Liver (tissue), 3 donors: ENCODE data around the gene MAP1S.

Source experiments
- CTCF ChIP-seq: fragments of 150-350 bp; IDR thresholded peaks from 2 replicates; pipeline ENCODE4 v1.5.1; 2017; ENCODE audit warnings: improper control_type of control experiment, low read depth, low read length; ENCODE audit not compliant: missing input control
- GABPA ChIP-seq, 2 donors: IDR thresholded peaks in 1 of 2; conservative IDR thresholded peaks in 1 of 2; 2 replicates each; pipeline ENCODE4 v1.6.1; 2016; ENCODE audit warnings: antibody characterized with exemption in 2 of 2, mild to moderate bottlenecking in 1 of 2, moderate library complexity in 1 of 2
- HNF4G ChIP-seq: IDR thresholded peaks from 2 replicates; pipeline ENCODE4 v1.6.1; 2016; ENCODE audit warnings: antibody characterized with exemption
- JUND ChIP-seq, 2 donors: IDR thresholded peaks; 2 replicates each; pipeline ENCODE4 v1.6.1; 2016; ENCODE audit warnings: antibody characterized with exemption in 2 of 2
- MAX ChIP-seq: IDR thresholded peaks from 2 replicates; pipeline ENCODE4 v1.6.1; 2016; ENCODE audit warnings: antibody characterized with exemption
- RAD21 ChIP-seq, 2 donors: IDR thresholded peaks; 2 replicates each; pipeline ENCODE4 v1.6.1; 2016; ENCODE audit warnings: antibody characterized with exemption in 2 of 2, mild to moderate bottlenecking in 2 of 2
- RXRA ChIP-seq, 2 donors: IDR thresholded peaks; 2 replicates each; pipeline ENCODE4 v1.6.1; 2017 to 2018; ENCODE audit warnings: antibody characterized with exemption in 2 of 2, mild to moderate bottlenecking in 1 of 2
- SP1 ChIP-seq: IDR thresholded peaks from 2 replicates; pipeline ENCODE4 v1.6.1; 2018; ENCODE audit warnings: antibody characterized with exemption, mild to moderate bottlenecking
- TAF1 ChIP-seq: conservative IDR thresholded peaks from 2 replicates; pipeline ENCODE4 v1.6.1; 2016; ENCODE audit warnings: antibody characterized with exemption, mild to moderate bottlenecking
- donor health status: healthy.
- donor health status: healthy.

- no peak for TF ChIP-seq CTCF
- no peak for TF ChIP-seq TAF1
- TF ChIP-seq RAD21 (IDR thresholded peaks at IDR 0.05) = no peak
- TF ChIP-seq JUND (IDR thresholded peaks at IDR 0.05) = no peak
- TF ChIP-seq MAX = no peak
- no peak for TF ChIP-seq GABPA (IDR thresholded peaks at IDR 0.05 in 1 of 2, conservative IDR thresholded peaks at IDR 0.05 in 1 of 2)
- TF ChIP-seq HNF4G = no peak
- no peak for TF ChIP-seq RXRA (IDR thresholded peaks at IDR 0.05)
- no peak for TF ChIP-seq SP1
Measured at GRCh38 chr19:17684256-17684655, 35.0 kb upstream of the MAP1S start.
